ENCODE measurements around the gene ITGB4.

GRCh38 chr17:75673487-75673886, 47.8 kb upstream of the ITGB4 start:
- TF ChIP-seq CTCF (conservative IDR thresholded peaks at IDR 0.05 in 1 of 2, IDR thresholded peaks at IDR 0.05 in 1 of 2; ENCODE audit: extremely low read depth in 1 of 2, insufficient read depth in 1 of 2, low read depth in 1 of 2, low read length in 2 of 2) (no peak), EZH2 (IDR thresholded peaks at IDR 0.05; ENCODE audit: borderline replicate concordance, low read length) (no peak)

All from mammary epithelial cell (primary cell).